IMR-90 (cell line): Measurements from ENCODE around the gene SPCS2.

Experiments
- BHLHE40 ChIP-seq: fragments of 150-350 bp; IDR thresholded peaks from 2 replicates; pipeline ENCODE4 v1.6.1; 2016; ENCODE audit warnings: mild to moderate bottlenecking, low read depth, low read length
- FOS ChIP-seq: fragments of 150-350 bp; IDR thresholded peaks from 2 replicates; pipeline ENCODE4 v1.6.1; 2016; ENCODE audit warnings: low read depth, low read length
- POLR2A ChIP-seq: IDR thresholded peaks from 2 replicates; pipeline ENCODE4 v1.6.1; 2012; ENCODE audit warnings: mild to moderate bottlenecking, low read depth, low read length
- RAD21 ChIP-seq: IDR thresholded peaks from 2 replicates; pipeline ENCODE4 v1.6.1; 2012; ENCODE audit warnings: low read length, improper control_type of control experiment
- RCOR1 ChIP-seq: IDR thresholded peaks from 2 replicates; pipeline ENCODE4 v1.6.1; 2012; ENCODE audit warnings: mild to moderate bottlenecking, low read length, improper control_type of control experiment; ENCODE audit not compliant: insufficient replicate concordance
- RFX5 ChIP-seq: IDR thresholded peaks from 2 replicates; pipeline ENCODE4 v1.8.0; 2012; ENCODE audit warnings: low read depth, mild to moderate bottlenecking, low read length, moderate library complexity
- TF ChIP-seq, protein P1 (sequence below): conservative IDR thresholded peaks from 2 replicates; pipeline ENCODE4 v1.5.1; 2012; ENCODE audit warnings: mild to moderate bottlenecking, low read depth, low read length, improper control_type of control experiment
- TF ChIP-seq, protein P2 (sequence below): fragments of 150-350 bp; IDR thresholded peaks from 2 replicates; pipeline ENCODE4 v1.6.1; 2017; ENCODE audit warnings: mild to moderate bottlenecking, antibody characterized with exemption, low read length, low read depth

DNA sequence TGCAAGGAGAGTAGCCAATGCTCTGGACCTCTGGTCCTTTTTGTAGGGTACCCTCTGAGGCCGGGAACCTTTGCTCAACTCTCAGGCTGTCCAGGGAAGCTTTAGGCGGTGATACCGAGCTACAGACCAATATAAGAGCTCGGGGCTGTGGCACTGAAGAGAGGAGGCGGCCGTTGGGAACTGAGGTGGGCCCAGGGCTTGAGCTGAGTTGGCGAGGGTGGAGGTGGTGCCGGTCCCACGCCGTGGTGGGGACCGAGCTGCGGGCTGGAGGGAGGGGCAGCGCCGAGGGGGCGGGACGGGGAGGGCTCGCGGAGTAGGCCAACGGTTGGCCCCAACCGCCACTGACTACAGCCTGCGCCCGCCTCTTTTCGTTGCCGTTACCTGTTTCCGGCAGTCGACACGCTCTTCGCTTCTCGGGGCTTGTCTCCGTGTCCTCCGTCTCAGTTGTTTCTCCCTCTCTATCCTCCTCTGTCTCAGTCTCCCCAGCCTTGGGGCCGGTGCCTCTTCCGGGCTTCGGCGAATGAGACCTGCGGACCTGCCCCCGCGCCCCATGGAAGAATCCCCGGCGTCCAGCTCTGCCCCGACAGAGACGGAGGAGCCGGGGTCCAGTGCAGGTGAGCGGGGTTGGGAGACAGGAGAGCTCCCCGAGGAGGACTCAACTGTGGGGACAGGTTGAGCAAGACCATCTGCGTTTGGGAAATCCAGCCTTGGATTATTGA lies 39.6 kb downstream of the SPCS2 start, which contains the start of gene NEU3:
- TF ChIP-seq, protein P1, sequence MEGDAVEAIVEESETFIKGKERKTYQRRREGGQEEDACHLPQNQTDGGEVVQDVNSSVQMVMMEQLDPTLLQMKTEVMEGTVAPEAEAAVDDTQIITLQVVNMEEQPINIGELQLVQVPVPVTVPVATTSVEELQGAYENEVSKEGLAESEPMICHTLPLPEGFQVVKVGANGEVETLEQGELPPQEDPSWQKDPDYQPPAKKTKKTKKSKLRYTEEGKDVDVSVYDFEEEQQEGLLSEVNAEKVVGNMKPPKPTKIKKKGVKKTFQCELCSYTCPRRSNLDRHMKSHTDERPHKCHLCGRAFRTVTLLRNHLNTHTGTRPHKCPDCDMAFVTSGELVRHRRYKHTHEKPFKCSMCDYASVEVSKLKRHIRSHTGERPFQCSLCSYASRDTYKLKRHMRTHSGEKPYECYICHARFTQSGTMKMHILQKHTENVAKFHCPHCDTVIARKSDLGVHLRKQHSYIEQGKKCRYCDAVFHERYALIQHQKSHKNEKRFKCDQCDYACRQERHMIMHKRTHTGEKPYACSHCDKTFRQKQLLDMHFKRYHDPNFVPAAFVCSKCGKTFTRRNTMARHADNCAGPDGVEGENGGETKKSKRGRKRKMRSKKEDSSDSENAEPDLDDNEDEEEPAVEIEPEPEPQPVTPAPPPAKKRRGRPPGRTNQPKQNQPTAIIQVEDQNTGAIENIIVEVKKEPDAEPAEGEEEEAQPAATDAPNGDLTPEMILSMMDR = no peak
- TF ChIP-seq RCOR1 (no peak), RAD21 (no peak), BHLHE40 (no peak), POLR2A (peak; percentile 75), FOS (no peak), RFX5 (no peak)
- TF ChIP-seq, protein P2, sequence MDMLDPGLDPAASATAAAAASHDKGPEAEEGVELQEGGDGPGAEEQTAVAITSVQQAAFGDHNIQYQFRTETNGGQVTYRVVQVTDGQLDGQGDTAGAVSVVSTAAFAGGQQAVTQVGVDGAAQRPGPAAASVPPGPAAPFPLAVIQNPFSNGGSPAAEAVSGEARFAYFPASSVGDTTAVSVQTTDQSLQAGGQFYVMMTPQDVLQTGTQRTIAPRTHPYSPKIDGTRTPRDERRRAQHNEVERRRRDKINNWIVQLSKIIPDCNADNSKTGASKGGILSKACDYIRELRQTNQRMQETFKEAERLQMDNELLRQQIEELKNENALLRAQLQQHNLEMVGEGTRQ = no peak
